ENCODE results near the gene TP63.

The TP63 gene

DNA sequence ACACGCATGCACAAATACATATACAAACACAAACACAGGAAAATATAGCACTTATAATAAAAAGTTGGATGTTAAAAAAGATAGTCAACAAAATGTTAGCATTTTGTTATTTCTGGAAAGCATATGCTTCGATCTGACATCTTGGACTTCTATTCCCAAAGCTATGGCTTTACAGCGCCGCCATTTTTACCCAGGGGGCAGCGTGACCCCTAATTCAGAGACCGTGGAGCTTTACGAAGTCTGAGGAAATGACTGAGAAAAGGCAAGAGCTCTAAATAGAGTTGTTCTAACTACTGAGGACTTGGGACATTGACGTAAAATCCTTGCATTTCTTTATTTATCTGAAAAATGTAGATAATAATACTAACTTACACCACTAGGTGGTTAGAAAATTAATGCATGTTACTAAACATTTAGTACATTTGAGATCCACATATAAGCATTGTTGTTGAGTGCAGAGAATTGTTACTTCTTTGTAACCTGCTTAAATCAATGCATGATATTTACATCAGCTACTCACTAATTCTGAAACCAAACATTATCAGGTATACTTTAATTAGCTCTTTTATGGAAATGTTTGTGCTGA lies 155.4 kb downstream of the TP63 start:
- no peak for DNase-seq

DNA sequence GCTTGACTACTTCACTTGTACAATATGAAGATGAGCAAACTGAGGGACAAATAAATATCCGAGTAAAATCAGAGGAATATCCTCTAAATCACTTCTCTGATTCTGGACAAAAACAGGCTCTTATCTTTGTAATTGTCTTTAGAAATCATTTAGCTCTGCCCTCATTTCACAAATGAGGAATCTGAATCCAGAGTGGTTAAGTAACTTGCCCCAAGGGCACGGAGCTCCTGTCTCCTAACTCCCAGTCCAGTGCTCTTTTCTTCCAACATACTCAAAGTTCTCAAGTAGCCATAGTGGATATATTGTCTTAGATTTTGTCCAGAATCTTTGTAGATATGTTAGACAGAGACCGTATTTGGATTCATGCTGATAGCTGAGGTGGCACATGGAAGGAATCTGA lies 156.0 kb downstream of the TP63 start:
- DNase-seq = no peak

DNA sequence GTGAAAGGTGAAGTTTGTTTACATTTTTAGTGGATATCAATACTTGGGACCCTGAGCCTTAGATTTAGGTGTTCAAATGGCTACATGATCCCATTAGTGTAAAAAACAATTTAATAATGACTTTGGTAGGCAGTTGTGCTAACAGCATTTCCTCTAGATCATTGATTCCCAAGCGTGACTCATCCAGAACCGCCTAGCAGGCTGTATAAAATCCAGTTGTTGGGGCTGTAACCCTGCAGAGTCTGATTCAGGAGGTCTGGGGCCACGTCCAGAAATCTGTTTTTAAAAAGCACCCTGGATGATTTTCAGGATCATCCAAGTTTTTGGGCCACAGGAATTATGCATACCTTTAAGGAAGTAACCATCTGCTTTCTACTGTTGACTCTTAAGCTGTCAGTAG lies 156.4 kb downstream of the TP63 start:
- DNase-seq = no peak

DNA sequence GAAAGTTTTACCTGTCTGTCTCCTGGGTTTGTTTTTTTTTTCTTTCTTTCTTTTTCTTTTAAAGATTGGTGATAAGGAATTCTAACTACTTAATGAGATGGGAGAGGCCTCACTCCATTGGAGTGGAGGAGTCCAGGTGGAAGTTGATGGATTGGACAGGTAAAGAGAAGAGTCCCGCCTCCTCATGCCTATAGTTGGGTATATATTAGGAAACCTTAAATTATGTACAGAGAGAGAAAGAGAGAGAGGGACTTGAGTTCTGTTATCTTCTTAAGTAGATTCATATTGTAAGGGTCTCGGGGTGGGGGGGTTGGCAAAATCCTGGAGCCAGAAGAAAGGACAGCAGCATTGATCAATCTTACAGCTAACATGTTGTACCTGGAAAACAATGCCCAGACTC lies 158.2 kb downstream of the TP63 start:
- no peak for DNase-seq

DNA sequence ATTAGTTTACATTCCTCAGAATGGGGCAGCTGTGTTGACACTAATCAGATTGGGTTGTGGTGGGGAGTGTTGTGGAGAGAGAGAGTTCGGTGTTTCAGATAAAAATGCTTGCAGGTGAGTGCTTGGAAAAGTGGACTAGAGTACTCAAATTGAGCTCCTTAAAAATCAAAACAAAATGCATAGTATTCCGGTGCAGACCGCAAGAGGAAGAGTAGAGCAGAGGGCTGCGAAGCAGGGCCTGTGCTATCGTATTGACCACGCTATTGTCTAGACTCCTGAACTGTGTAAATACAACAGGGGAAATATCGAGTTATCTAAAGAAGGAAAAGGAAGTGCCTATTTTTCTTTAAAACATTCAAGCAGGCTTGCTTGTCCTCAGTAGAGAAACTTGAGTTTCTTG lies 159.5 kb downstream of the TP63 start:
- DNase-seq = no peak

DNA sequence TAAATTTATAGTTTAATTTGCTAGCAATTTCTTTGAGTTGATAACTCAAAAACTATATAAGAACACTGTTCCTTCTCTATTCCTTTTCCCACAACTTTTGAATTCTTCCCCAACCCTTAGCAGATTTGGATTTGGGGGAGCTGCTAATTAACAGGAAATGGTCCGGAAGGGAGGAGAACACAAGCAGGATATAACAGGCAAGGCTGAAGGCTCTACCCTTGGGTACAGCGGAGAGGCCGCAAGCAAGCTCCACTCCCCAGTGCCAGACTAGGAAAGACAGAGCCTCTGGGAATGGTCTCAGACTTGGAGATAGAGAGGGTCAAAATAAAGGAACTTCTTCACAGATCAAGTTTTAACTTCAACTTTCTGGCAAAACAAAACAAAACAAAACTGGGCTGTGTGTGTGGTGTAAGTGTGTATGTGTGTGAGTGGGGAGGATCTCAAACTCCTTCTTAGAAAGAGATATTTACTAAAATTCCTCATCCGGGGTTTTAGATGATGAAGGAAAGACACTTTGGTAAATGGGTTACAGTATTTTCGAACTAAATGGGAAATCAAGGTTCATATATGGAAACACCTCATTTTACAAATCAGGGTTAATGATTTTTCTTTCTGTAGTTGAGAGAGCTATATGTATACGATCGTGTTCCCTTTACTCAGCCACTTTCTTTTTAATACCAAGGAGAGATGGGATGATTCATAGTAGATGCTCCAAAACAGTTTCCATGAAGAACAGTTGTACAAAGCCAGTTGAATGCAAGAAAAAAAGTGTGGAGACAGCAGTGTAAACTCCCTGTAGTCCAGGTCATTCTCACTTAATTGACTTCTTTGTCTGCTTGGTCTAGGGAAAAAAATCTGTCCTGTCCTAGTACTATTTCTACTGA lies 161.1 kb downstream of the TP63 start:
- DNase-seq = no peak

DNA sequence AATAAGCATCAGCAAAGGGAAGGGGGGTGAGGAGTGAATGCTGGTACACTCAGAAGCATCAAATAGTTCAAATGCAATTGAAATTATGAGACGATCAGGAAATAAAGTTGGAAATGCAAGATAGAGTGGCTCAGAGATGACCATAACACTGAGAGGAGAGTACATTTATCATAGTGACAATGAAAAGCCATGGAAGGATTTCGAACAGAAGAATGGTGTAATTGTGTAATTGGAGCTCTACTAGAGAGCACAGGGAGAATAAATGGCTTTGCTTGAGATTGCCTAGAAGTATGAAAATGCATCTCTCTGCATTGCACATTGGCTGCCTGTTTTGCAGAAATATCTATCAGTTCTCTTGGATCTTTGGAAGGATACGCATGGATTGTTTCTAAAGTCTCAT lies 163.3 kb downstream of the TP63 start:
- DNase-seq = no peak

DNA sequence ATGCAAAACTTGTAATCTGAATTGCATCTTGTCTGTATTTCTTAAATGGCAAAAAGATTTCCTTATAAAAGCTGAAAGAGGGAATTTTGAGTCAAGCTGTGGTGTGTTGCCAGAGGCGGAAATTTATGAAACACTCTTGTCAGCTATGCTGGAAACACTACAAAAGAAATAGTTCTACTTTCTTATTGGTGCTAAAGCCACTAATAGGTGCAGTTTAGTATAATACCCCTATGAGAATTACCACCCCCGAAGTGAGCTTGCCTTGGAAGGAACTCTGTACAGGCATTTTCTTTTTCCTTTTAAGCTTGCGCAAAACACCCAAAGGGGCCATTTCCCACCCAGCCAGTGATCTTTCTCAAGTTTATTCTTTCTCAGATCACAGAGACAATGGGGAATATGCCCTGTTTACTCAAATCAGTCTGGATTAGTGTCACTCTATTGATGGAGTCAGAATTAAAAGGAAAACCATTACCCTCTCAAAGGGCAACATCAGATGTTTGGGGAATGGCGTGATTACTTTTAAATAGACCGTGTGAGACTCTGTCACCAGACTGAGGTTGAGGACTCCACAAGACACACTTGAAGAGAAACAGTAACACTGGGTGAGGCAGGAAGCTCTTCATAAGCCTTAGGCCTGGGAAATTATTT lies 166.0 kb downstream of the TP63 start:
- DNase-seq = no peak

DNA sequence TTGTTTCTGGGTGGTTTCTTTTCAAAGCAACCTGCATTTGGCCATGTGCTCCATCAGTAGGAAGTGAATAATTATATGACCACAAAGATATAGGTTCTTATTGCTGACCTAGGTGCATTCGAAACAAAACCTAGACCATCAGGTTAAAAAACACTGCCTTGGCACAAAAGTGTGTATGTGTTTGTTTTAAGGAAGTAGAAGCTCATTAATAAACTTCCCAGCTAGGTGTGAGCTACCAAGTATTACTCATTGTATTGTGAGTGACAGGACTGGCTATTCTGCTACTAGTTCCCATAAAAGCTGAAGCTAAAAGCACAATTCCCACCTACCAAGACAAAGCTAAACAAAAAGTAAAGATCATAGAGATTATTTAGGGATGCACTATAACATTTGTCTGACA lies 168.2 kb downstream of the TP63 start:
- no peak for DNase-seq

DNA sequence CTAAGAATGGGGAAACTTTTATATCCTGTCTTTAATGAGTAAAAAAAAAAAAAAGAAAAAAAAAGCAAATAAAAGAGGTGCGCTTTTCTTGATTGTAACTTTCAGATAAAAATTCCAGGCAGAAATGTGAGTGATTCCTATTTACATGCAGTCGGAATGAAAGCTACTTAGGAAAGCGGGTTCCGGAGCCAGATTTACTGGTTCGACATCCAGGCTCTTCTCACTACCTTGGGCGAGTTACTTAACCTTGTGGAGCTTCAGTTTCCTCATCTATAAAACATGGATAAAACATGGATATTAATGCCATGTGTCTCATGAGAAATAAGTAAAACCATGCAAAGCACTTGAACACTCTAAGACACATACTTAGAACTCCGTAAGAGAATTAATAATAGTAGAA lies 169.2 kb downstream of the TP63 start:
- DNase-seq = no peak

DNA sequence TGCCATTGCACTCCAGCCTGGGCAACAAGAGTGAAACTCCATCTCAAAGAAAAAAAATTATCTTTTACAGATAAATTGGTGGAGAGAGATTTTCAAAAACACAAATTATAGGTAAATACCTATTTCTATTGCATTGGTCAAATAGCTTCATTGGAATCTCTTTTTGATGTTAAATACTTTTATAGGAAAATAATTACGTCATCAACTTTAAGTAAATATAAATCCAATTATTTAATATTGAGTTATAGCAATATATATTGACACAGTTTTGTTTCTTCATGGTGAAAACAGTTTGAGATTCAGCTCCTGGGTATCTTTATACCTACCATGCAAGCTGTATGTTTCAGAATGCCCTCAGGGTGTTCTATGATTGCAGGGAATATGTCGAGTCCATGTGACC lies 172.1 kb downstream of the TP63 start:
- DNase-seq = no peak

DNA sequence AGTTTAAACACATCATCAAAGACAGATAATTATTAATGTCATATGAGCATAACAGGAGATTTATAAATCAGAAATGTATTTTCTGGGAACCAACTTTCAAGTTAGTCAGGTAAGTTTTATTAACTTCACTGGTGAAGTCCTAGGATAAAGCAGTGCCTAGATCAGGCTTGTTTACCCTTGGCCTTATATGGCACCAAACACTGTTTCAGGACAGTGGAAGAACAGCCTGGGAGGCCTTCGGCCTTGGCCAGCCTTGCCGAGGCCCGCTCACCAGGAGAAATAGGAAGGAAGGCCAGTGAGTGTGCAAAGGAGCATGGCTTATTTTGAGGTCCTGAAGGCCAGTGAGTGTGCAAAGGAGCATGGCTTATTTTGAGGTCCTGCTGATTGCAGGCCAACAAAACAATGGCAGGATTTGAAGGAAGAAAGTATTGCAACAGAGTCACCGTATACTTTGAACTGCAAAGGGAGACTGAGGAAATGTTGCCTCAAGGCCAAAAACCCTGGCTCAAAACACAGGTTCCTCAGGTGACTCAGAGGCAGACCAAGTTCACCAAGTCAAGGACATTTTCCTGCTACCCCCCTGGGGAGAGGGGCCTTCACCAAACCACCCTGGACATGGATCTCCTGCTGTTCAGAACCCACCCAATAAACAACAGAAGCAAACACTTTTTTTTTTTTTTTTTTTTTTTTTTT lies 174.3 kb downstream of the TP63 start:
- no peak for DNase-seq

DNA sequence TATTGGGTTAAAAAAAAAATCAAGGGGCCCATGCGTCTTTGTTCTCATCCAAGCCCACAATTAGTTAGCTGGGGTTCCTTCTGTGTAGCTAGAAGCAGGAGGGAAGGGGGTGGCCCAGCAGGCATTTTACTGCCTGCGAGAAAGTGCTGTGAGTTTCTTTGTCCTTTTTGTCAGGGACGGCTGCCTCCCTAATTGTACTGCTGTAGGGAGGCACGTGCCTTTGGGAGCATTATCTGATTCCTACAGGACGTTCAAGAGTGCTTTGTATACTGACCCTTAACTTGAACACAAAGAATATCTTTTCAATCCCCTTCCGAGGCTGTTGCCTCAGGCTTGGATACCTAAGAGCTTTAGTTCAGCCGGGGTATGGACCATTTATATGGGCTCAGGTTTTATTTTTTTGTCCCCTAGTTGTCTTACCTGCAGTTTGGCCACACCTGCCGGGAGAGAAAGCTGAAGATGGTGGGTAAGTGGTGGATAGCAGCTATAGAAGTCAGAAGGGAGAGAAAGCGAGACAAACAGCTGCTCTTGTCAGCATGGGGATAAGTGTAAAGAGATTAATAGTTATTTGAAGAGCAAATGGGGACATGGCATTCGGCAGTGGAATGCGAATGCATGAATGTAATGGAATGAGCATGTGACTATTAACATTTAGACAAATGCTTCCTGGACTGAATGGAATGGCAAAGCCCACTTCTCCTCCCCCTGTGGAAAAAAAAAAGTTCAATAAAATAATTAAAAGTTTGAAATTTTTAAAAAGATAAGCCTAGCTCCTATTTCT lies 175.2 kb downstream of the TP63 start:
- no peak for DNase-seq

DNA sequence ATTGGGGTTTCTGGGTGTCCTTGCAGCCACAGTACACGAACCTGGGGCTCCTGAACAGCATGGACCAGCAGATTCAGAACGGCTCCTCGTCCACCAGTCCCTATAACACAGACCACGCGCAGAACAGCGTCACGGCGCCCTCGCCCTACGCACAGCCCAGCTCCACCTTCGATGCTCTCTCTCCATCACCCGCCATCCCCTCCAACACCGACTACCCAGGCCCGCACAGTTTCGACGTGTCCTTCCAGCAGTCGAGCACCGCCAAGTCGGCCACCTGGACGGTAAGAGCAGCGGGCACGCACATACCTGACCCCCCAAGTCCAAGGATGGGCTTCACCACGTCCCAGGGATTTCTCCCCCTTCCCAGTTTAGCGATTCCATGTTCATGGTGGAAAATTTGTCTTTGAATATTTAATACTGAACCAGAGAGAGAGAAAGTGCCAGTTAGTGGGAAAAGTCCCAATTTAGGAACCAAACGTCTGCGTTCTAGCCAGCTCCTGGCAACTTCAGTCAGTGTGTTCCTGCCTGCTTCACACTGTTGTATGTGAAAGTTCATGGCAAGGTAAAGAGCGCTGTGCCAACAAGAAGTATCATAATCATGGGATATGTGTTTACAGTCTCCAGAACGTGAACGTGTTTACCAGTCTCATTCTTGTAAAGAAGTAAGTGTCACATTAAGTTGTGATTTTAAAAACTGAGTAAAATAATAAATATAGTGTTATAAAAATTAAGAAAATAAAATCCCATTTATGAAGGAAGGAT lies 177.2 kb downstream of the TP63 start:
- DNase-seq = no peak

DNA sequence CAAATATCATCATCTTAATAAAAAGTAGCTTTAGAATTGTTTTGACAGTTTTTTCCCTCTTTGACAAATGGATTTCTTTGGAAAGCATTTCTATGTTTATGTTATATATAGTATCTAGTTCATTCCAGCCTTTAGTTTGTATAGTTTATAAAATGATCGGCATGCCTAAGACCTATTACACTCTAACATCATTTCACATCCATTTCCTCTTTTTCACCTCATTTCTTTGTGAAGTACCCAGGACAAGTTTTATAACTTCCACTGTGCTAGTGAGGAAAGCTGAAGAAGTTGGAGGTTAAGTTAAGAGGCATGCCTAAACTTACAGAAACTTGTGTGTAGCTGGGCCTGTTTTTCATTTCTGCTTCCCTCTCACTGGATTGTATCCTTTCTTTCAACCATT lies 178.4 kb downstream of the TP63 start:
- DNase-seq = no peak

DNA sequence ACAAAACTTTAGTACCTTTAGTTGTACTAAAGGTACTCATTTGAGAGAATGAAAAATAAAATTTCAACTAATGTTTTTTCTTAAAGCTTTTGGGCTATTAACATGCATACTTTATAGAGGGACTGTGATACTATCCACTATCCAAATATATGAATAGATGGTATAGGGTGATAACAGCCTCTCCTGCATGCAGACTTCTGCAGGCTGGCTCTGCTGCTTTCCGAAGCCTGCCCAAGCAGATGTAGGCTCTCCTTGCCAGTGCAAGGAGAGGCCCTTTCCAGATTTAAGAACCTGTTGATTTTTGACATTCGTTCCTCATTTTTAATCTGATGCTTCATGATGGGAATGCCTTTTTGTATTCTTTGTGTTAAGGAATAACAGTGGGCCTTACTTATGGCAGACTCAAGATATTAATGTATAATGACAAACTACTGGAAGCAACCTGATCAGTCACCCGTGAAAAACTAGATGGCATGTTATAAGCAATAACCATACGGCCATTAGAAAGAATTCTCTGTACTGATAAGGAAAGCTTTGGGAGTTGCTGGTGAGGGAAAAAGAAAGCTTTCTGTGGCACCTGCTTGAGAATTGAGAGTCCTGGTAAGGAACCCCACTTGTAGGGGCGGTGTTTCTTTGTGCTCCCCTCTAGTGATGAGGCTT lies 181.7 kb downstream of the TP63 start:
- DNase-seq = no peak

DNA sequence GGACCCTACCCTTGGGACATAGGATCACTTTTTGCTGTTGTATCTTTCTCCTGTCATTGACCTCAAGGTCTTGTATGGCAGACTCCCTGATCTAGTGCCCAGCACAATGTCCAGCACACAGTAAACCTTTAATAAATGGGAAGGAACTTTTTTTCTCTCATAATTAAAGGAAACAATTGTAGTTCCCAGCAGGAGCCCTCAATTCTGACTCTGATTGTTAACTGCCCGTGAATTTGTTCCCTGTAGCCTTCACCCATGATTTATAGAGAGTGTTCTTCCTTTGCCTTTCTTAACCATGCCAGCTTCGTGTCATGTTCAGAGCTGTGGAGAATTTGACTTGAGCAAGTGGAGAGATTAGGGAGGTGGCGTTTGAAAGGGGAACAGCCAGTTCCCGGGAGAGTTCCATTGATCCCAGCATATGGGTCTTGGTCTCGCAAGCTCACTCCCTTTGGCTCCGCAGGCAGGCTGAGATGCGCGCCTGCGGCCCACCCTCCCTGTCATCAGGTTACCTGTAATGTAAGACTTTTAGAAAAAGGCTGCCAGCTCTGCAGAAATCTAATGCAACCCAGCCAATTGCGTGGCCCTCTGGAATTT lies 182.6 kb downstream of the TP63 start:
- DNase-seq = no peak

DNA sequence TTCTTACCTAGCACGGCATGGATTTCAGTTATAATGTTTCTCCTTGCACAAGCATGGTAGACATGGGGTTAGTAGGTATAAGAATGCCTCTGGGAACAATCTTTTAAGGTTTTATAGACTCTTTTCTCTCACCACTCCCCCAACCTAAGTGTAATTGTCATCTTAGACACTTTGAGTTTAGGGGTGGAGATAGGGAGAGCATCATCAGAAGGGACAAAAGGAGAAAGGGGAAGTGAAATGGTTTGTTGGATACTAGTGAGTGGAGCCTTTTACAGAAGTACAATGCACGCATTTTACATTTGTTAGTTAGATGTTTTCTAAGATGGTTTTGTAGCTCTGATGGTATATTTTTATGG lies 189.2 kb downstream of the TP63 start:
- DNase-seq = no peak

DNA sequence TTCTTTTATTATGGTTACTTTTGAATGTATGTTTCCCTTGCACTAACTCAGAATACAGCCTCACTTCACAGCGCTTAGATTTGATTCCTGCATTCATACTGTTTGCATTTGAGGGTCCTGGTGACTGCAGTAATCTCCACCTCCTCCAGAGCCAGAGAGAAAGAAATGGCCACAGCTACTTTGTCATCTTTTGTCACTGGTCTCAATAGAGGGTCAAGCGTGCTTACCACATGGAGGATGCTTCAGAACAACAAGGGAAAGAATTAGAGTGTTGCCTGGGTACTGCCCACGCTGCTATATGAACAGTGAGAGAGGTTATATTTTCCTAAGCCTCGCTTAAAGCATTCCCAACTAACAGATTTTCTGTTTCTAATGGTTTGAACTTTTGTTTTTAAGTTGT lies 190.1 kb downstream of the TP63 start:
- DNase-seq = no peak

DNA sequence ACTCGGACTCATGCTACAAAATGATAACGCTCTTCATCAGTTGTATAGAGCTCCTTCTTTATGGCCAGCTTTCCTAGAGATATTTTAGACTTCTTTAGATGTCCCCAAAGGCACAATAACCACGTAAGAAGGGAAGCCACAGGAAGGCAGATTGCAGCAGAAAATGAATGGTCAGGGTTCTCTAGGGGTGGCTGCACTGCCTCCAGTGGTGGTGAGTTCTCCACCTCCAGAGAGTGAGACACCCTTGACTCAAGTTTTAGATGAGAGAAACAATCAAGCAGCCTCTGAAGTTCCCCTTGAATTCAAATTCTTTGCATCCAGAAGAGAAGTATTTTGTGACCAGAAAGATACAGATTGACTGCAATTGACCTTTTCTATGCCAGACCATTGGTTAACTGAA lies 191.5 kb downstream of the TP63 start:
- DNase-seq = no peak

DNA sequence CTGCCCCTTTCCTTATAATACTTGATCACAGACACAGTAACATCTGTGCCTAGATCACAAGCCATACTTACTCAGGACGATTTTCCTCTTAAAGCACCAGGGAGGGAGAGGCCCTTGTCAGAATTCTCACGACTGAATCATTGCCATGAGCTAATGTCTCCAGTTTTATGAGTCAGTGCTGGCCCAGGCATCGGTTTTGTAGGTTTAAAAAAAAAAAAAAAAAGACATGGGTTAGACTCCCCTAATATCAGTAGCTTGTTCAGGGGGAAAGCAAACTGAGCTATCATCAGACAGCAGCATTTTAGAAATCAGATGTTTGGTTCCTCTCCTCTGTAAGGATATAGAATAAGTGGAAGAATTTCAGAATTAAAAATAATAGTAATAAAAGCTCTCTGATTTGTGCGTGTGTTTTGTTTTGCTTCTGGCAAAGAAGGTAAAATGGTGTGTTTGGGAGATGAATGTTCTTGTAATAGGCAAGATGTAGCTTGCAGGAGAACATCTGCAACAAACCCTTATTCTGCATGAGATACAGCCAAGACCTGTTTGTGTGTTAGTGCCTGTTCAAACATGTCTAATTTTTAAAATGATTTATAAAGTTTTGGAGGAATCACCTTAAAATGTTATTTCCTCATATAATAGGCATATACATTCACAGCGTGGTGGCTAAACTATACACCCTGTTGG lies 193.6 kb downstream of the TP63 start:
- DNase-seq = no peak

Data from activated CD4-positive, alpha-beta T cell treated with anti-CD3 and anti-CD28 coated beads, Interleukin-2, Interleukin-6, amounts not matched to agents 100 ng/mL and 50 ng/mL, durations not matched to agents 16 hours and 8 hours (primary cell).